T-helper 17 cell (primary cell): ENCODE data around the gene CHRDL1. TPM values are rescaled to one million over a fixed set of nuclear protein-coding genes. Genes with fewer than 3 reads are reported as not detected.
"Not testable (repeated sequence)": the region's sequence is repeated elsewhere in the genome, so short reads cannot be mapped to it uniquely, and the experiment has no call there.

Source experiments
- ATAC-seq: fragments of 150-1000 bp; cut with Tn5 transposase; 2 replicates; pipeline ENCODE4 v1.10.0; 2021; ENCODE audit warnings: mild to moderate bottlenecking, moderate library complexity
- DNase-seq, 3 donors: peaks; one replicate each; pipeline versions ENCODE4 v3.0.0 to v3.0.0-alpha.2; 2020 to 2021
- H3K9me3 ChIP-seq: one replicate; pipeline ENCODE4 v1.7.0; 2013; ENCODE audit warnings: low read length, mild to moderate bottlenecking; ENCODE audit not compliant: control insufficient read depth, poor library complexity, severe bottlenecking
- H3K27ac Mint-ChIP-seq: one replicate; pipeline ENCODE4 v1.8.0; 2022; ENCODE audit warnings: mild to moderate bottlenecking, moderate library complexity, mixed read lengths
- H3K27me3 Mint-ChIP-seq: one replicate; pipeline ENCODE4 v1.8.0; 2022; ENCODE audit warnings: mixed read lengths
- H3K36me3 Mint-ChIP-seq: one replicate; pipeline ENCODE4 v1.8.0; 2022; ENCODE audit warnings: low read depth, mixed read lengths
- H3K4me1 Mint-ChIP-seq: one replicate; pipeline ENCODE4 v1.8.0; 2022; ENCODE audit warnings: mild to moderate bottlenecking, mixed read lengths
- H3K4me3 Mint-ChIP-seq: one replicate; pipeline ENCODE4 v1.8.0; 2022; ENCODE audit warnings: mild to moderate bottlenecking, moderate library complexity, mixed read lengths
- total RNA-seq, 4 donors: library from RNA in 2 of 4; stranded (reverse) in 2 of 4; gene quantifications; one replicate each; pipeline ENCODE4 v1.2.3 and lab custom pipeline; 2022 to 2026

CHRDL1 gene, protein sequence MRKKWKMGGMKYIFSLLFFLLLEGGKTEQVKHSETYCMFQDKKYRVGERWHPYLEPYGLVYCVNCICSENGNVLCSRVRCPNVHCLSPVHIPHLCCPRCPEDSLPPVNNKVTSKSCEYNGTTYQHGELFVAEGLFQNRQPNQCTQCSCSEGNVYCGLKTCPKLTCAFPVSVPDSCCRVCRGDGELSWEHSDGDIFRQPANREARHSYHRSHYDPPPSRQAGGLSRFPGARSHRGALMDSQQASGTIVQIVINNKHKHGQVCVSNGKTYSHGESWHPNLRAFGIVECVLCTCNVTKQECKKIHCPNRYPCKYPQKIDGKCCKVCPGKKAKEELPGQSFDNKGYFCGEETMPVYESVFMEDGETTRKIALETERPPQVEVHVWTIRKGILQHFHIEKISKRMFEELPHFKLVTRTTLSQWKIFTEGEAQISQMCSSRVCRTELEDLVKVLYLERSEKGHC
- not detected for total RNA-seq
- total RNA-seq (lab: John Stamatoyannopoulos, UW): 0 reads per million in 2 donors

- Mint-ChIP-seq H3K27me3 (peaks cover 11% of the 10 kb centered on the region), H3K27ac (no peak within 1 kb of the TSS), H3K4me1 (no peaks in the 10 kb centered on the region), H3K36me3 (no peaks in the 10 kb centered on the region), H3K4me3 (no peak within 1 kb of the TSS)
- DNase-seq (no peak), ATAC-seq (no peak)
- H3K9me3 ChIP-seq: no peaks in the 10 kb centered on the region
Observed at GRCh38 chrX:110795645-110796406, at the start of gene CHRDL1. Gene CHRDL1, minus strand, starts transcription at chrX:110795817. Its CDS starts 3,636 bp downstream, at chrX:110792181.

DNA sequence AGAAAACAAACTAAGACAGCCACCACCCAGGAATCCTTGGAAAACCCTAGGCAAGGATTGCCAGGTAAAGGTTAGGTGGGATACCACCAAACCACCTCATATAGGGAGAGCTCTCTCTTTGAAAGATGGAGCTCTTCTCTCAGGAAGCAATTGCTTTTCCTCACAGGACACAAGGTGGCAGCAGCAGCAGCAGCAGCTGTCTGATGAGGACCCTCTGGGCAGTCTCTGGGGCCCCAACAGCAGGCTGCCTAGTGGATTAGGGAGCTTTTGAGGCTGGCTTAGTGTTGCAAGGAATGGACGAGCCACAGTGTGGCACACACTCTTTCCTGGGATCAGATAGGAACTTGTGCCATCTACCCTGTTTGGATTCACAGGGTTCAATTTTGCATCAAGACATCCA, 41.4 kb upstream of the CHRDL1 start:
- H3K9me3 ChIP-seq: no peaks in the 10 kb centered on the region
- Mint-ChIP-seq H3K4me3 (no peak overlapping the region), H3K36me3 (no peaks in the 10 kb centered on the region), H3K27ac (no peak overlapping the region), H3K4me1 (no peaks in the 10 kb centered on the region), H3K27me3 (peaks cover 8% of the 10 kb centered on the region)
- DNase-seq (no peak), ATAC-seq (no peak)

- Mint-ChIP-seq H3K4me1 (no peaks in the 10 kb centered on the region), H3K27me3 (peaks cover 8% of the 10 kb centered on the region), H3K4me3 (no peak overlapping the region), H3K36me3 (no peaks in the 10 kb centered on the region), H3K27ac (no peak overlapping the region)
- no peak for ATAC-seq
- no peaks in the 10 kb centered on the region for H3K9me3 ChIP-seq
- no peak for DNase-seq
Observed at GRCh38 chrX:110836451-110836850, 40.8 kb upstream of the CHRDL1 start.

GRCh38 chrX:110836001-110836400, 40.4 kb upstream of the CHRDL1 start:
- Mint-ChIP-seq H3K36me3 (no peaks in the 10 kb centered on the region), H3K4me1 (no peaks in the 10 kb centered on the region), H3K27ac (no peak overlapping the region), H3K4me3 (no peak overlapping the region), H3K27me3 (peaks cover 8% of the 10 kb centered on the region)
- DNase-seq (no peak), ATAC-seq (no peak)
- no peaks in the 10 kb centered on the region for H3K9me3 ChIP-seq

DNA sequence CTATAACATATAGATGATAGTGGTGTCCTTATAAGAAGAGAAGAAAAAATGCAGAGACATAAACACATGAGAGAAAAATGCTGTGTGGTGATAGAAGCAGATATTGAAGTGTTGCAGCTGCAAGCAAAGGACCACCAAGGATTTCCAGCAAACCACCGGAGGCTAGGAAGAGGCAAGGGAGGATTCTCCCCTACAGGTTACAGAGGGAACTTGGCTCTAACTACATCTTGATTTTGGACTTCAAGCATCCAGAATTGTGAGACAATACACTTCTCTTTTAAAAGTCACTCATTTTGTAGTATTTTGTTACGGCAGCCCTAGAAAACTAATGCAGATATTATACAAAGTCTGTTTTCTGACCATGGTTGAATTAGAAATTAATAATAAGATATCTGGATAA, 30.4 kb upstream of the CHRDL1 start:
- H3K4me1 Mint-ChIP-seq: no peaks in the 10 kb centered on the region
- H3K27me3 Mint-ChIP-seq: no peaks in the 10 kb centered on the region
- no peaks in the 10 kb centered on the region for H3K9me3 ChIP-seq
- H3K36me3 Mint-ChIP-seq: no peaks in the 10 kb centered on the region
- ATAC-seq (no peak), DNase-seq (no peak)
- H3K4me3 Mint-ChIP-seq: no peak overlapping the region
- H3K27ac Mint-ChIP-seq: no peak overlapping the region

DNA sequence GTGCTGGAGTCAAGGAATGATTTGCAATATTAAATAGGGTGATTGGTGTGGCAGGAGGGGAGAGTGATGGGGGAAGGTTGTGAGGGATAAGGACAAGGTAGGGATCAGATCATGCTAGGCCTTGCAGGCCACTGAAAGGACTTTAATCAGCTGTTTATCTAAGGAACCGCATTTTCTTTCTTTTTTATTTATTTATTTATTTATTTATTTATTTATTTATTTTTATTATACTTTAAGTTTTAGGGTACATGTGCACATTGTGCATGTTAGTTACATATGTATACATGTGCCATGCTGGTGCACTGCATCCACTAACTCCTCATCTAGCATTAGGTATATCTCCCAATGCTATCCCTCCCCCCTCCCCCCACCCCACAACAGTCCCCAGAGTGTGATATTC, 20.9 kb upstream of the CHRDL1 start:
- not testable (repeated sequence) for ATAC-seq, H3K4me1 Mint-ChIP-seq, H3K4me3 Mint-ChIP-seq, DNase-seq, H3K27ac Mint-ChIP-seq, H3K27me3 Mint-ChIP-seq, H3K9me3 ChIP-seq, H3K36me3 Mint-ChIP-seq

GRCh38 chrX:110806145-110806544, 10.5 kb upstream of the CHRDL1 start:
- Mint-ChIP-seq H3K4me1 (no peaks in the 10 kb centered on the region), H3K27ac (no peak overlapping the region), H3K36me3 (no peaks in the 10 kb centered on the region), H3K27me3 (peaks cover 4% of the 10 kb centered on the region), H3K4me3 (no peak overlapping the region)
- no peaks in the 10 kb centered on the region for H3K9me3 ChIP-seq
- ATAC-seq (no peak), DNase-seq (no peak)

DNA sequence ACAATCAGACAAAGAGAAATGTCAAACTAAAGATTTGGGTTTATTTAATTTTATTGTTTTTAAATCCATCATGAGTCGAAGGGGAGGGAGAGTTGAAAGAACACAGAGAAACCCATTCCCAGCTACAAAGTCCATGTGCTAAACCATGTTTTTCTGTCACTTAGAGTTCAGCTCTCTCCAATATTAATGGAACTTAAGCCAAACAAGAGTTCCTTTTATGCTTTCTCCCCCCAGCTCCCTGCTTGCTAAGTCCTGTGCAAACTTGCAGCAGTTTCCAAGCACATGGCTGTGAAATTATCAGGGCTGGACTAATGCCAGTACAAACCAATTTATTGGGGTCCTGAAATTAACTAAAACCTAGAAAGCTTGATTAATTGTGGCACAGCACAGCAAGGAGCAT, 9.7 kb upstream of the CHRDL1 start:
- Mint-ChIP-seq H3K4me1 (no peaks in the 10 kb centered on the region), H3K4me3 (no peak overlapping the region), H3K36me3 (no peaks in the 10 kb centered on the region), H3K27ac (no peak overlapping the region), H3K27me3 (peaks cover 4% of the 10 kb centered on the region)
- no peaks in the 10 kb centered on the region for H3K9me3 ChIP-seq
- DNase-seq (no peak), ATAC-seq (no peak)

- ATAC-seq (no peak), DNase-seq (no peak)
- H3K27me3 Mint-ChIP-seq: peaks cover 4% of the 10 kb centered on the region
- no peaks in the 10 kb centered on the region for H3K4me1 Mint-ChIP-seq
- no peaks in the 10 kb centered on the region for H3K36me3 Mint-ChIP-seq
- H3K27ac Mint-ChIP-seq: no peak overlapping the region
- no peak overlapping the region for H3K4me3 Mint-ChIP-seq
- no peaks in the 10 kb centered on the region for H3K9me3 ChIP-seq
Observed at GRCh38 chrX:110804446-110804845, 8.8 kb upstream of the CHRDL1 start.

- H3K9me3 ChIP-seq: no peaks in the 10 kb centered on the region
- Mint-ChIP-seq H3K36me3 (no peaks in the 10 kb centered on the region), H3K4me1 (no peaks in the 10 kb centered on the region), H3K4me3 (no peak overlapping the region), H3K27me3 (peaks cover under 1% of the 10 kb centered on the region), H3K27ac (no peak overlapping the region)
- DNase-seq (no peak), ATAC-seq (no peak)
Observed at GRCh38 chrX:110803506-110803905, 7.9 kb upstream of the CHRDL1 start.

DNA sequence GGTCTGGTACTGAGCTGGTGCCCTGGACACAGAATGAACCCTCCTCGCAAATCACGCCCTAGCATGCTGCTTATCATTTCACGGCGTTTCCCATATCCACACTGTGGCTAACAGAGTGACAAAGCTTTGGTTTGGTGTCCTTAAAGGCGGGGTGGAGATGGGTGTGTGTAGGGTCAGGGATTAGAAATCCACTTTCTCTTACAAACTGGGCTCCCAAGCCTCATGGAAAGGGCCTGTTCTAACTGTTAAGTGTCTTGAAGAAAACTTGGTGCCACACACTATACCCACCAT, 735 bp upstream of the CHRDL1 start:
- no peaks in the 10 kb centered on the region for H3K36me3 Mint-ChIP-seq
- no peak for ATAC-seq
- peaks cover 11% of the 10 kb centered on the region for H3K27me3 Mint-ChIP-seq
- H3K27ac Mint-ChIP-seq: no peak overlapping the region
- DNase-seq: no peak
- no peaks in the 10 kb centered on the region for H3K9me3 ChIP-seq
- H3K4me1 Mint-ChIP-seq: no peaks in the 10 kb centered on the region
- H3K4me3 Mint-ChIP-seq: no peak overlapping the region

GRCh38 chrX:110794601-110795000, 1.0 kb downstream of the CHRDL1 start:
- Mint-ChIP-seq H3K4me3 (no peak overlapping the region), H3K27ac (no peak overlapping the region), H3K27me3 (peaks cover 11% of the 10 kb centered on the region), H3K4me1 (no peaks in the 10 kb centered on the region), H3K36me3 (no peaks in the 10 kb centered on the region)
- H3K9me3 ChIP-seq: no peaks in the 10 kb centered on the region
- ATAC-seq (no peak), DNase-seq (no peak)

DNA sequence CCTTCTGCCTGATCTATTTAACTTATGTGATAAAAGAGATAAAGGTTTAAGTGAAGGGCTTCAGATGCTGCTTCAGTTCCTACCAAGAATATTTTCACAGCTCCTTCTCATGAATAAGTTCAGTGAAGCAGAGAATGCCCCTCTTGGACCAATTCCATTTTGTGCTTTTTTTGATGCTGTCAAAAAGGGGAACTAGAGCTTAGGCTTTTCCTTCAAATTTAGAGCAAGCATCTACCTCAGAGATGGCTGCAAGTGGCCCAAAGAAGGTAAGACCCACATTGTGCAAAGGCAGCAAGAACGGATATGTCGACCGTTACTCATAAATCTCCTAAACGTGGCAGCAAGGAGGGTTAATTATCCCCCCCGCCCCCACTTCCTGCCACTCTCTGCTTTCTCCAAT, 4.5 kb downstream of the CHRDL1 start:
- ATAC-seq (no peak), DNase-seq (no peak)
- H3K9me3 ChIP-seq: no peaks in the 10 kb centered on the region
- Mint-ChIP-seq H3K27ac (no peak overlapping the region), H3K27me3 (peaks cover 12% of the 10 kb centered on the region), H3K4me1 (no peaks in the 10 kb centered on the region), H3K4me3 (no peak overlapping the region), H3K36me3 (no peaks in the 10 kb centered on the region)

DNA sequence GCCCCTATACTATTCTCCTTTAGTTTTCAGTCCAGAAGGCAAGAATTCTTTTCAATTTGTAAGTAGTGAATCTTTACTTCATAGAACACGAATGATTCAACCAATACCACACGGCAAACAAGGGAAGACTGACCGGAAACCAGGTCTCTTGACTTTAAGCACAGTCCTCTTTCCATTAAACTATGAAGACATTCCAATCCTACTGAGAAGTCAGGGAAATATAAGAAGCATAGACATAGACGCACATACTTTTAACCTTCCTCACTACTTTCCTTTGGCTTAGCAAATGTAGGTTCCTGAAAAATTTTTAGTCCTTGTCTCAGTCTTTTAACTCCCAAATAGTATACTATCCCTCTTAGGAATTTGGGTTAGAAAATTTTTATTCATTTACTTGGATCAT, 9.1 kb downstream of the CHRDL1 start:
- Mint-ChIP-seq H3K4me3 (no peak overlapping the region), H3K36me3 (no peaks in the 10 kb centered on the region), H3K27me3 (peaks cover 8% of the 10 kb centered on the region), H3K4me1 (no peaks in the 10 kb centered on the region), H3K27ac (no peak overlapping the region)
- ATAC-seq: no peak
- no peak for DNase-seq
- no peaks in the 10 kb centered on the region for H3K9me3 ChIP-seq
